HEK293 (cell line): ENCODE measurements around the gene NAT14.

Experiments
- CTCF ChIA-PET: fragments of 350-600 bp; formaldehyde crosslinking; extraction: SDS; loops from one replicate; lab custom pipeline; 2021; ENCODE audit warnings: antibody characterized with exemption; lab: Yijun Ruan, JAX
- POLR2A ChIA-PET: fragments of 300-600 bp; formaldehyde crosslinking; extraction: SDS; loops from one replicate; lab custom pipeline; 2020; ENCODE audit warnings: antibody characterized with exemption, inconsistent platforms; lab: Yijun Ruan, JAX
- H3K27ac ChIP-seq: fragments of 200-500 bp; sonication (Bioruptor generic); 2 replicates; pipeline ENCODE4 v1.5.1; 2014; ENCODE audit warnings: low read depth, low read length, control low read depth, inconsistent platforms; ENCODE audit errors: extremely low read depth
- H3K36me3 ChIP-seq, 2 experiments: fragments of 200-500 bp in 1 of 2; sonication (Bioruptor generic) in 1 of 2; 1 replicate in 1 of 2; 2 replicates in 1 of 2; pipeline ENCODE4 v1.5.1; 2014 to 2017; ENCODE audit warnings: inconsistent platforms in 2 of 2, low read length in 2 of 2; ENCODE audit not compliant: control insufficient read depth in 2 of 2, insufficient read depth in 1 of 2
- H3K4me1 ChIP-seq: fragments of 200-500 bp; sonication (Bioruptor generic); 2 replicates; pipeline ENCODE4 v1.5.1; 2014; ENCODE audit warnings: mild to moderate bottlenecking, low read length, inconsistent platforms; ENCODE audit not compliant: control insufficient read depth, insufficient read depth
- H3K4me3 ChIP-seq: 2 replicates; pipeline ENCODE4 v1.5.1; 2011; ENCODE audit warnings: low read depth, mild to moderate bottlenecking, control low read depth, low read length, moderate library complexity
- H3K9me3 ChIP-seq: fragments of 200-500 bp; sonication (Bioruptor generic); 2 replicates; pipeline ENCODE4 v1.5.1; 2014; ENCODE audit warnings: low read depth, low read length, inconsistent platforms; ENCODE audit not compliant: control insufficient read depth, insufficient read depth
- BCL11A ChIP-seq: fragments of 450-650 bp; formaldehyde crosslinking; IDR thresholded peaks from 2 replicates; pipeline ENCODE4 v1.5.1; 2016; ENCODE audit warnings: low read depth, missing biosample characterization, missing genetic modification characterization
- EGR2 ChIP-seq: fragments of 450-650 bp; formaldehyde crosslinking; IDR thresholded peaks from 2 replicates; pipeline ENCODE4 v1.5.1; 2016; ENCODE audit warnings: low read depth, missing biosample characterization, missing genetic modification characterization
- KLF1 ChIP-seq: fragments of 450-650 bp; formaldehyde crosslinking; IDR thresholded peaks from 2 replicates; pipeline ENCODE4 v1.5.1; 2016; ENCODE audit warnings: missing biosample characterization, missing genetic modification characterization
- KLF10 ChIP-seq: fragments of 450-650 bp; IDR thresholded peaks from 2 replicates; pipeline ENCODE4 v1.5.1; 2018; ENCODE audit warnings: missing biosample characterization, mild to moderate bottlenecking, missing genetic modification characterization
- KLF9 ChIP-seq: fragments of 450-650 bp; formaldehyde crosslinking; IDR thresholded peaks from 2 replicates; pipeline ENCODE4 v1.5.1; 2016; ENCODE audit warnings: missing biosample characterization, missing genetic modification characterization, low read depth
- OVOL3 ChIP-seq: fragments of 450-650 bp; formaldehyde crosslinking; IDR thresholded peaks from 2 replicates; pipeline ENCODE4 v1.5.1; 2016; ENCODE audit warnings: missing biosample characterization, missing genetic modification characterization
- PRDM4 ChIP-seq: fragments of 450-650 bp; formaldehyde crosslinking; IDR thresholded peaks from 2 replicates; pipeline ENCODE4 v1.5.1; 2017; ENCODE audit warnings: missing biosample characterization, missing genetic modification characterization
- ZBTB17 ChIP-seq: fragments of 450-650 bp; formaldehyde crosslinking; IDR thresholded peaks from 2 replicates; pipeline ENCODE4 v1.5.1; 2016; ENCODE audit warnings: missing biosample characterization, missing genetic modification characterization
- ZBTB26 ChIP-seq: fragments of 450-650 bp; formaldehyde crosslinking; optimal IDR thresholded peaks from 2 replicates; pipeline ENCODE3; 2016; ENCODE audit warnings: missing biosample characterization, mild to moderate bottlenecking, missing genetic modification characterization
- ZFHX2 ChIP-seq: fragments of 450-650 bp; formaldehyde crosslinking; conservative IDR thresholded peaks from 2 replicates; pipeline ENCODE4 v1.5.1; 2016; ENCODE audit warnings: missing biosample characterization, missing genetic modification characterization
- ZIC2 ChIP-seq: fragments of 450-650 bp; formaldehyde crosslinking; IDR thresholded peaks from 2 replicates; pipeline ENCODE4 v1.5.1; 2016; ENCODE audit warnings: missing biosample characterization, missing genetic modification characterization
- ZNF114 ChIP-seq: fragments of 450-650 bp; formaldehyde crosslinking; IDR thresholded peaks from 2 replicates; pipeline ENCODE4 v1.5.0; 2017; ENCODE audit warnings: missing biosample characterization, missing genetic modification characterization
- ZNF202 ChIP-seq: fragments of 450-650 bp; formaldehyde crosslinking; IDR thresholded peaks from 2 replicates; pipeline ENCODE4 v1.5.1; 2016; ENCODE audit warnings: missing biosample characterization, missing genetic modification characterization, borderline replicate concordance
- ZNF335 ChIP-seq: fragments of 450-650 bp; formaldehyde crosslinking; conservative IDR thresholded peaks from 2 replicates; pipeline ENCODE4 v1.5.1; 2016; ENCODE audit warnings: missing biosample characterization, missing genetic modification characterization
- ZNF423 ChIP-seq: fragments of 450-650 bp; formaldehyde crosslinking; IDR thresholded peaks from 2 replicates; pipeline ENCODE4 v1.5.1; 2016; ENCODE audit warnings: missing biosample characterization, missing genetic modification characterization
- ZNF561 ChIP-seq: fragments of 450-650 bp; IDR thresholded peaks from 2 replicates; pipeline ENCODE4 v1.5.1; 2018; ENCODE audit warnings: missing biosample characterization, missing genetic modification characterization, borderline replicate concordance
- ZNF623 ChIP-seq: fragments of 450-650 bp; formaldehyde crosslinking; IDR thresholded peaks from 2 replicates; pipeline ENCODE4 v1.5.1; 2016; ENCODE audit warnings: missing biosample characterization, missing genetic modification characterization
- ZNF626 ChIP-seq: fragments of 450-650 bp; sonication (Bioruptor Pico); formaldehyde crosslinking; IDR thresholded peaks from 2 replicates; pipeline ENCODE4 v1.5.1; 2018; ENCODE audit warnings: missing biosample characterization, missing genetic modification characterization, inconsistent platforms
- ZNF654 ChIP-seq: fragments of 450-650 bp; formaldehyde crosslinking; IDR thresholded peaks from 2 replicates; pipeline ENCODE4 v1.5.1; 2016; ENCODE audit warnings: low read depth, missing biosample characterization, missing genetic modification characterization
- ZNF677 ChIP-seq: fragments of 450-650 bp; IDR thresholded peaks from 2 replicates; pipeline ENCODE4 v1.5.0; 2018; ENCODE audit warnings: missing biosample characterization, mild to moderate bottlenecking, missing genetic modification characterization, moderate library complexity
- ZNF692 ChIP-seq: fragments of 450-650 bp; formaldehyde crosslinking; IDR thresholded peaks from 2 replicates; pipeline ENCODE4 v1.5.1; 2016; ENCODE audit warnings: missing biosample characterization, missing genetic modification characterization
- ZNF776 ChIP-seq: fragments of 450-650 bp; formaldehyde crosslinking; IDR thresholded peaks from 2 replicates; pipeline ENCODE4 v1.5.0; 2017; ENCODE audit warnings: missing biosample characterization, missing genetic modification characterization, borderline replicate concordance
- TF ChIP-seq, protein P1 (sequence below): fragments of 450-650 bp; formaldehyde crosslinking; IDR thresholded peaks from 2 replicates; pipeline ENCODE4 v1.5.1; 2017; ENCODE audit warnings: missing biosample characterization, missing genetic modification characterization
- TF ChIP-seq, protein P2 (sequence below): fragments of 450-650 bp; formaldehyde crosslinking; IDR thresholded peaks from 2 replicates; pipeline ENCODE4 v1.5.0; 2017; ENCODE audit warnings: missing biosample characterization, missing genetic modification characterization, borderline replicate concordance

NAT14 gene

DNA sequence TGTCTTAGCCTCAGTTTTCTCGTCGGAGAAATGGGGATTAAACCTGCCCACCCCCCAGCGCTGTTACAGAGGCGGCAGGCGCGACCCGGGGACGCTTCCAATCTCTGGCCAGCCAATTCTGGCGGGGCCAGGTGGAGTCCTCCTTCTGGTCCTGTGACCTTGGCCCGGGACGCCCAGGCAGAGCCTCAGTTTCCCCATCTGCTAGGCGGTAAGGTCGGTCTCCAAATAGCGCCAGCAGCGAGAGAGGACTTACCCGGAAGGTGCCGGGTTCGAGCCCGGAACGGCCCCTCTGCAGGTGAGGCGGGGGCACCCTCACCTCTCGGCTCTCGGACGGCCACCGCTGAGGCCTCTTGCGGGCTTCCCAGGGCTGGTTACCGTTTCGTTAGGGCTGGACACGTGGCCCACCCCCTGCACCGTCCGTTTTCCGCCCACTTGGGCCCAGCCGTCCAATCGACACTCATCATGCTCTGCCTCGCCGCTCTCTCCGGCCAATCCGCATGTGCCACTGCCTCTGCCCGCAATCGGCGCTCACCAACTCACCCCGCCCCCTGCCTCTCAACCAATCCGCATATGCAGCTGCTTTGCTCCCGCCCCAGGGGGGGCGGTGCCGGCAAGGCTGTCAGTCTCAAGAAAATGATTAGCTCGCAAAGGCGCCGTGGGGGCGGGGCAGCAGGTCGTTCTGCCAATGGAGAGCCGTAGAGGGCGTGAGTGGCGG lies 23.6 kb upstream of the NAT14 start, which contains the start of gene ISOC2 (continued):
- TF ChIP-seq ZNF692 (tag by site-specific recombination) (no peak), ZNF623 (tag by site-specific recombination) (0 out of 2 replicates have a peak, but pooled peaks have one; percentile 3), ZNF423 (tag by site-specific recombination) (peak; percentile 50; the same call in 1 of the 2 replicates), PRDM4 (tag by site-specific recombination) (peak; percentile 33), ZIC2 (tag by site-specific recombination) (peak; percentile 58), ZFHX2 (tag by site-specific recombination) (peak; percentile 87), ZNF561 (tag by site-specific recombination) (peak; percentile 94), OVOL3 (tag by site-specific recombination) (peak; percentile 50; the same call in 1 of the 2 replicates), ZNF335 (tag by site-specific recombination) (peak; percentile 81), ZNF654 (tag by site-specific recombination) (no peak), KLF9 (tag by site-specific recombination) (peak; percentile 54), ZNF776 (tag by site-specific recombination) (no peak)
- TF ChIP-seq, protein P1, sequence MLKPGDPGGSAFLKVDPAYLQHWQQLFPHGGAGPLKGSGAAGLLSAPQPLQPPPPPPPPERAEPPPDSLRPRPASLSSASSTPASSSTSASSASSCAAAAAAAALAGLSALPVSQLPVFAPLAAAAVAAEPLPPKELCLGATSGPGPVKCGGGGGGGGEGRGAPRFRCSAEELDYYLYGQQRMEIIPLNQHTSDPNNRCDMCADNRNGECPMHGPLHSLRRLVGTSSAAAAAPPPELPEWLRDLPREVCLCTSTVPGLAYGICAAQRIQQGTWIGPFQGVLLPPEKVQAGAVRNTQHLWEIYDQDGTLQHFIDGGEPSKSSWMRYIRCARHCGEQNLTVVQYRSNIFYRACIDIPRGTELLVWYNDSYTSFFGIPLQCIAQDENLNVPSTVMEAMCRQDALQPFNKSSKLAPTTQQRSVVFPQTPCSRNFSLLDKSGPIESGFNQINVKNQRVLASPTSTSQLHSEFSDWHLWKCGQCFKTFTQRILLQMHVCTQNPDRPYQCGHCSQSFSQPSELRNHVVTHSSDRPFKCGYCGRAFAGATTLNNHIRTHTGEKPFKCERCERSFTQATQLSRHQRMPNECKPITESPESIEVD (tag by site-specific recombination) = no peak
- TF ChIP-seq, all 188 proteins: peak for 46

DNA sequence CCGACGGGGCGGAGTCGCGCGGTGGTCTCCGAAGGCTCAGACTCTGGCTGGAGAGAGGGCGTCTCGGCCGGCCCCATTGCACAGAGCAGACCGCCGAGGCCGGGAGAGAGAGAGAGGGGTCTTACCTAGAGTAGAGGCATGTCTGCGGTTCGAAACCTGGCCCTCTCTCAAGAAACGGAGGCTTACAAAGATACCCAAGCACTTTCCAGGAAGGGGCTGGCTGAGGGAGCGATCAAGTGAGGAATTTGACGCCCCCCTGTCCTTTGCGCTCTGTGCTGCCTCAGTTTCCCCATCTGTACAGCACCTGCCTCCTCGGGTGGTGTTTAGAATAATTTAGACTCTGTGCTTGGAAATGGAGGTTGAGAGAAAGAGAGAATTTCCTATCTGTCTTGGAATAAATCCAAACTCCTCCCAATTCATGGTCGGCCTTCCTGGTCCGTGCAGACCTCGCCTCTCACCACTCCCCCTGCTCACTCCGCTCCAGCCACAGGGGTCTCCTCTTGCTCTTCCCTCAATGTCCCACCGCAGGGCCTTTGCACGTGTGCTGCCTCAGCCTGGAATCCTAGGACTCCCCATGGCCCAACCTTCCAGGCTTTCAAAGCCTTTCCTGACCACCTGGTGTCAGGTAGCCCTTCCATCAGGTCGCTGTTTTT lies 22.9 kb upstream of the NAT14 start:
- Histone ChIP-seq H3K4me1 (peaks cover 12% of the 10 kb centered on the region), H3K4me3 (peak overlapping the region; percentile 49), H3K36me3 (no peaks in the 10 kb centered on the region), H3K27ac (no peak overlapping the region), H3K9me3 (no peaks in the 10 kb centered on the region)
- ChIA-PET POLR2A (interaction anchor here (0.5 to 1.7 kb wide), 38 partner anchors 9 to 1261 kb away, joined by 3 to 34 read pairs (median 4); partner anchors contain the start of genes BRSK1, FIZ1, HSPBP1 and KMT5C), CTCF (interaction anchor here (0.6 to 1.6 kb wide), 10 partner anchors 9 to 185 kb away, joined by 3 to 12 read pairs (median 3); partner anchors contain the start of gene ZNF865)
- TF ChIP-seq ZNF626 (tag by site-specific recombination) (no peak), KLF10 (tag by site-specific recombination) (0 out of 2 replicates have a peak, but pooled peaks have one; percentile 1), ZBTB17 (no peak), BCL11A (tag by site-specific recombination) (no peak), ZNF114 (tag by site-specific recombination) (no peak), ZNF677 (tag by site-specific recombination) (no peak), ZNF202 (tag by site-specific recombination) (no peak), KLF1 (tag by site-specific recombination) (no peak), ZBTB26 (tag by site-specific recombination) (no peak), EGR2 (tag by site-specific recombination) (no peak)
- TF ChIP-seq, protein P2, sequence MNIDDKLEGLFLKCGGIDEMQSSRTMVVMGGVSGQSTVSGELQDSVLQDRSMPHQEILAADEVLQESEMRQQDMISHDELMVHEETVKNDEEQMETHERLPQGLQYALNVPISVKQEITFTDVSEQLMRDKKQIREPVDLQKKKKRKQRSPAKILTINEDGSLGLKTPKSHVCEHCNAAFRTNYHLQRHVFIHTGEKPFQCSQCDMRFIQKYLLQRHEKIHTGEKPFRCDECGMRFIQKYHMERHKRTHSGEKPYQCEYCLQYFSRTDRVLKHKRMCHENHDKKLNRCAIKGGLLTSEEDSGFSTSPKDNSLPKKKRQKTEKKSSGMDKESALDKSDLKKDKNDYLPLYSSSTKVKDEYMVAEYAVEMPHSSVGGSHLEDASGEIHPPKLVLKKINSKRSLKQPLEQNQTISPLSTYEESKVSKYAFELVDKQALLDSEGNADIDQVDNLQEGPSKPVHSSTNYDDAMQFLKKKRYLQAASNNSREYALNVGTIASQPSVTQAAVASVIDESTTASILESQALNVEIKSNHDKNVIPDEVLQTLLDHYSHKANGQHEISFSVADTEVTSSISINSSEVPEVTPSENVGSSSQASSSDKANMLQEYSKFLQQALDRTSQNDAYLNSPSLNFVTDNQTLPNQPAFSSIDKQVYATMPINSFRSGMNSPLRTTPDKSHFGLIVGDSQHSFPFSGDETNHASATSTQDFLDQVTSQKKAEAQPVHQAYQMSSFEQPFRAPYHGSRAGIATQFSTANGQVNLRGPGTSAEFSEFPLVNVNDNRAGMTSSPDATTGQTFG (tag by site-specific recombination) = no peak
